ENCODE results near the gene PPHLN1. TPM values are rescaled to one million over a fixed set of nuclear protein-coding genes. Genes with fewer than 3 reads are reported as not detected.
"Not testable (repeated sequence)": the region's sequence is repeated elsewhere in the genome, so short reads cannot be mapped to it uniquely, and the experiment has no call there.

PPHLN1 gene
- total and polyA plus RNA-seq, 7 experiments from 2014 or later, result 89.1 to 182 (median 90.9) TPM

DNA sequence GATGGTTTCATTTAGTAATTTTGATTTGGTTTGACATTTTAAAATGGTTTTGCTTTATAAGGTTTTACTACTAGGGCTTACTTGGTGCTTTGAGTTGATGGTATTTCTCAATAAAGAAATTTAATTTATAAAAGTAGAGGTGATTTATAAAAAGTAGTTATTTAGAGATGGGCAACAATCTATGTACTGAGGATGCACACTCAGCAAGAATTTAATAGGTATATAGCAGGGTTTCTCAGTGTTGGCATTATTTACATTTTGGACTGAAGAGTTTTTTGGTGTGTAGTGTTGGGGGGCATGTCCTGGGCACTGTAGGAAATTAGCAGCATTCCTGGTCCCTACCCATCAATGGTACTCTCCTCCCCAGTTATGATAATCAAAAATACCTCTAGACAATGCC is 47.7 kb downstream of the PPHLN1 start:
- POLR2A ChIA-PET, result interaction anchor here (0.5 to 0.6 kb wide), 2 partner anchors 13 to 93 kb away, joined by 3 read pairs; no protein-coding TSS in a partner anchor

DNA sequence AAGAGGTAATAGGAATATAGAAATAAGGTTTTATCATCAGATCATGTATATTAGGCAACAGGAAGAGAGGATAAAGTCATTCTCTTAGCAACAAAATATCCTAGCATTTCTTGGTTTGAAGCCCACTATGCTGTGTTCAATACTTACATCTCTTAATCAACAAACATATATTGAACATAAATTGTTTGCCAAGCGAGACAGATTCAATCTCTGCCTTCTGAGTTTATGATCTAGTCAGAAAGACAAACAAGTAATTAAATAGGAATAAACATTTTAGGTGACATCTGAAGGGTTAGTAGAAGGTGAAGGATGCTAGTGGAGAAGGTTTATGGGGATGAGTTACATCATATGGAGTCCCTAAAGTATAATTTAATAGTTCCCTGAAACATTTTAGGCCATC is 54.8 kb downstream of the PPHLN1 start:
- Histone ChIP-seq H3K4me3 (ENCODE audit: low read length) (no peak overlapping the region), H3K27ac (ENCODE audit: low read depth, low read length) (no peak overlapping the region), H3K27me3 (ENCODE audit: control insufficient read depth in 2 of 2, insufficient read depth in 2 of 2, low read length in 2 of 2) (no peaks in the 10 kb centered on the region), H3K9me3 (ENCODE audit: control insufficient read depth in 2 of 3, low read length in 3 of 3) (no peaks in the 10 kb centered on the region), H3K36me3 (ENCODE audit: control insufficient read depth in 2 of 3, insufficient read depth in 3 of 3, low read length in 3 of 3) (peaks cover 0 to 19% (median 0%) of the 10 kb centered on the region in 3 experiments), H3K4me1 (ENCODE audit: control insufficient read depth in 2 of 2, insufficient read depth in 2 of 2, low read length in 2 of 2) (no peaks in the 10 kb centered on the region)
- Mint-ChIP-seq H3K9me3 (no peaks in the 10 kb centered on the region), H3K27ac (peak overlapping the region in 1 of 9 donors; percentile 5), H3K27me3 (no peaks in the 10 kb centered on the region), H3K4me1 (peaks cover 20 to 57% (median 47%) of the 10 kb centered on the region in 7 donors), H3K36me3 (peaks cover 7 to 46% (median 29%) of the 10 kb centered on the region in 5 donors), H3K4me3 (no peak overlapping the region)
- ATAC-seq (no peak), DNase-seq (no peak)
- POLR2A ChIA-PET, result no interaction called here
- CTCF ChIA-PET, result no interaction called here
- intact Hi-C loops (cut with micrococcal nuclease), result no loop called here

More for the DNA sequence above, 47.7 kb downstream of the PPHLN1 start:
- Histone ChIP-seq H3K4me3 (ENCODE audit: low read length) (no peak overlapping the region), H3K27ac (ENCODE audit: low read depth, low read length) (no peak overlapping the region), H3K9me3 (ENCODE audit: control insufficient read depth in 2 of 3, low read length in 3 of 3) (no peaks in the 10 kb centered on the region), H3K4me1 (ENCODE audit: control insufficient read depth in 2 of 2, insufficient read depth in 2 of 2, low read length in 2 of 2) (no peaks in the 10 kb centered on the region), H3K27me3 (ENCODE audit: control insufficient read depth in 2 of 2, insufficient read depth in 2 of 2, low read length in 2 of 2) (no peaks in the 10 kb centered on the region), H3K36me3 (ENCODE audit: control insufficient read depth in 2 of 3, insufficient read depth in 3 of 3, low read length in 3 of 3) (peaks cover 0 to 13% (median 0%) of the 10 kb centered on the region in 3 experiments)
- H3K27me3 Mint-ChIP-seq, result no peaks in the 10 kb centered on the region
- DNase-seq (no peak), ATAC-seq (no peak)
- CTCF ChIA-PET, result interaction anchor here (1.4 kb wide), 1 partner anchor 29 kb away, joined by 3 read pairs; no protein-coding TSS in a partner anchor
- H3K27ac Mint-ChIP-seq, result no peak overlapping the region
- H3K36me3 Mint-ChIP-seq, result peaks cover 0 to 21% (median 16%) of the 10 kb centered on the region in 5 donors
- H3K9me3 Mint-ChIP-seq, result no peaks in the 10 kb centered on the region
- intact Hi-C loops (cut with micrococcal nuclease), result loop anchor here (5.0 to 10.0 kb wide), 5 partner anchors 136 to 1749 kb away; partner anchors contain the start of genes GXYLT1 (in 1 of the 2) and YAF2 (in 1 of the 2)
- peaks cover 4 to 39% (median 16%) of the 10 kb centered on the region in 7 donors for H3K4me1 Mint-ChIP-seq
- no peak overlapping the region for H3K4me3 Mint-ChIP-seq

- Mint-ChIP-seq H3K4me3 (peak overlapping the region in 3 of 10 donors; percentile 18 to 54 (median 31)), H3K4me1 (peaks cover 18 to 54% (median 44%) of the 10 kb centered on the region in 7 donors), H3K36me3 (peaks cover 7 to 34% (median 20%) of the 10 kb centered on the region in 5 donors), H3K27me3 (no peaks in the 10 kb centered on the region), H3K9me3 (no peaks in the 10 kb centered on the region), H3K27ac (peak overlapping the region in 2 of 9 donors; percentile 12 to 56)
- H3K27ac ChIP-seq (ENCODE audit: low read depth, low read length), result no peak overlapping the region
- no peak for ATAC-seq
- ChIA-PET POLR2A (no interaction called here), CTCF (interaction anchor here (0.6 to 1.5 kb wide), 3 partner anchors 10 to 338 kb away, joined by 3 to 5 read pairs (median 4); no protein-coding TSS in a partner anchor)
- no peaks in the 10 kb centered on the region for H3K4me1 ChIP-seq (ENCODE audit: control insufficient read depth in 2 of 2, insufficient read depth in 2 of 2, low read length in 2 of 2)
- no peak for DNase-seq
- peaks cover 0 to 10% (median 0%) of the 10 kb centered on the region in 3 experiments for H3K36me3 ChIP-seq (ENCODE audit: control insufficient read depth in 2 of 3, insufficient read depth in 3 of 3, low read length in 3 of 3)
- intact Hi-C loops (cut with micrococcal nuclease), result no loop called here
- no peaks in the 10 kb centered on the region for H3K9me3 ChIP-seq (ENCODE audit: control insufficient read depth in 2 of 3, low read length in 3 of 3)
- no peaks in the 10 kb centered on the region for H3K27me3 ChIP-seq (ENCODE audit: control insufficient read depth in 2 of 2, insufficient read depth in 2 of 2, low read length in 2 of 2)
- no peak overlapping the region for H3K4me3 ChIP-seq (ENCODE audit: low read length)
Measured at GRCh38 chr12:42382013-42382696, 56.2 kb downstream of the PPHLN1 start.

GRCh38 chr12:42385326-42385841 is 59.4 kb downstream of the PPHLN1 start:
- Histone ChIP-seq H3K4me3 (ENCODE audit: low read length) (no peak overlapping the region), H3K36me3 (ENCODE audit: control insufficient read depth in 2 of 3, insufficient read depth in 3 of 3, low read length in 3 of 3) (peaks cover 0 to 26% (median 0%) of the 10 kb centered on the region in 3 experiments), H3K27me3 (ENCODE audit: control insufficient read depth in 2 of 2, insufficient read depth in 2 of 2, low read length in 2 of 2) (no peaks in the 10 kb centered on the region), H3K27ac (ENCODE audit: low read depth, low read length) (no peak overlapping the region), H3K9me3 (ENCODE audit: control insufficient read depth in 2 of 3, low read length in 3 of 3) (no peaks in the 10 kb centered on the region), H3K4me1 (ENCODE audit: control insufficient read depth in 2 of 2, insufficient read depth in 2 of 2, low read length in 2 of 2) (no peaks in the 10 kb centered on the region)
- Mint-ChIP-seq H3K9me3 (no peaks in the 10 kb centered on the region), H3K27me3 (no peaks in the 10 kb centered on the region), H3K27ac (peak overlapping the region in 1 of 9 donors; percentile 0), H3K4me3 (no peak overlapping the region), H3K36me3 (peaks cover 7 to 43% (median 35%) of the 10 kb centered on the region in 5 donors), H3K4me1 (peaks cover 16 to 46% (median 35%) of the 10 kb centered on the region in 7 donors)
- ATAC-seq (no peak), DNase-seq (no peak)
- intact Hi-C loops (cut with micrococcal nuclease), result no loop called here
- CTCF ChIA-PET, result interaction anchor here (0.5 kb wide), 1 partner anchor 47 kb away, joined by 3 read pairs; no protein-coding TSS in a partner anchor
- POLR2A ChIA-PET, result no interaction called here

DNA sequence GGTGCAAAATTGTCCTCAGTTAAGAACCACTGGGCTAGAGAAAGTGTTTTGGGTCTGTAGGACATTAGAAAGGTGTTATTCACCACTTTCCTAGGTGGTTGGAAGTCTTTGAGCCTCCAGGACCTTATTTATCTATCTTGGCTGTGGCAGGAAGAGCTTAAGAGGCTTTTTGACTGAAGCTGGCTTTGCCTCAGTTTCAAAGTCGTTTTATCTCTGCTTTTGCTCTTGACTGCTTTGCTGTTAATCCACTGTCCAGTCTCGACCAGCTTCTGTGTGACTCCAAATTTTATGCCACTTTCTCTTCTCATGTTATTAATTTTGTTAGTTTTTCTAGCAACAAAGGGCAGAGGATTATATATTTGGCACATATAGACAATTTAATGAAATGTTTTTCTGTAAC is 60.3 kb downstream of the PPHLN1 start:
- H3K9me3 Mint-ChIP-seq, result no peaks in the 10 kb centered on the region

DNA sequence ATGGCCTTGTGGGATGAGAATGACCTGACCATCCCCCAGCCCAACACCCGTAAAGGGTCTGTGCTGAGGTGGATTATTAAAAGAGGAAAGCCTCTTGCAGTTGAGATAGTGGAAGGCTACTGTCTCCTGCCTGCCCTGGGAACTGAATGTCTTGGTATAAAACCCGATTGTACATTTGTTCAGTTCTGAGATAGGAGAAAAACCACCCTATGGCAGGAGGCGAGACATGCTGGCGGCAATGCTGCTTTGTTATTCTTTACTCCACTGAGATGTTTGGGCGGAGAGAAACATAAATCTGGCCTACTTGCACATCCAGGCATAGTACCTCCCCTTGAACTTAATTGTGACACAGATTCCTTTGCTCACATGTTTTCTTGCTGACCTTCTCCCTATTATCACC is 62.1 kb downstream of the PPHLN1 start:
- POLR2A ChIA-PET; H3K27me3 ChIP-seq (ENCODE audit: control insufficient read depth in 2 of 2, insufficient read depth in 2 of 2, low read length in 2 of 2); H3K27ac Mint-ChIP-seq; H3K27me3 Mint-ChIP-seq; H3K4me3 ChIP-seq (ENCODE audit: low read length); H3K9me3 ChIP-seq (ENCODE audit: control insufficient read depth in 2 of 3, low read length in 3 of 3); ATAC-seq; H3K4me1 ChIP-seq (ENCODE audit: control insufficient read depth in 2 of 2, insufficient read depth in 2 of 2, low read length in 2 of 2); H3K27ac ChIP-seq (ENCODE audit: low read depth, low read length); DNase-seq; H3K9me3 Mint-ChIP-seq; H3K4me3 Mint-ChIP-seq; intact Hi-C loops (cut with micrococcal nuclease): not testable (repeated sequence)
- Mint-ChIP-seq H3K36me3 (peaks cover 7 to 52% (median 41%) of the 10 kb centered on the region in 5 donors), H3K4me1 (peaks cover 6 to 27% (median 17%) of the 10 kb centered on the region in 7 donors)
- CTCF ChIA-PET, result interaction anchor here (0.7 kb wide), 1 partner anchor 121 kb away, joined by 3 read pairs; no protein-coding TSS in a partner anchor
- peaks cover 0 to 26% (median 0%) of the 10 kb centered on the region in 3 experiments for H3K36me3 ChIP-seq (ENCODE audit: control insufficient read depth in 2 of 3, insufficient read depth in 3 of 3, low read length in 3 of 3)

More for the DNA sequence above, 60.3 kb downstream of the PPHLN1 start:
- H3K4me3 Mint-ChIP-seq, result no peak overlapping the region
- H3K36me3 Mint-ChIP-seq, result peaks cover 7 to 50% (median 39%) of the 10 kb centered on the region in 5 donors
- H3K27ac ChIP-seq (ENCODE audit: low read depth, low read length), result no peak overlapping the region
- H3K36me3 ChIP-seq (ENCODE audit: control insufficient read depth in 2 of 3, insufficient read depth in 3 of 3, low read length in 3 of 3), result peaks cover 0 to 26% (median 0%) of the 10 kb centered on the region in 3 experiments
- ChIA-PET CTCF (interaction anchor here (1.1 kb wide), 1 partner anchor 14 kb away, joined by 3 read pairs; no protein-coding TSS in a partner anchor), POLR2A (no interaction called here)
- ATAC-seq (no peak), DNase-seq (no peak)
- peak overlapping the region in 2 of 9 donors; percentile 3 to 41 for H3K27ac Mint-ChIP-seq
- no peaks in the 10 kb centered on the region for H3K4me1 ChIP-seq (ENCODE audit: control insufficient read depth in 2 of 2, insufficient read depth in 2 of 2, low read length in 2 of 2)
- no peaks in the 10 kb centered on the region for H3K9me3 ChIP-seq (ENCODE audit: control insufficient read depth in 2 of 3, low read length in 3 of 3)
- H3K27me3 Mint-ChIP-seq, result no peaks in the 10 kb centered on the region
- intact Hi-C loops (cut with micrococcal nuclease), result no loop called here
- no peak overlapping the region for H3K4me3 ChIP-seq (ENCODE audit: low read length)
- peaks cover 14 to 40% (median 30%) of the 10 kb centered on the region in 7 donors for H3K4me1 Mint-ChIP-seq
- no peaks in the 10 kb centered on the region for H3K27me3 ChIP-seq (ENCODE audit: control insufficient read depth in 2 of 2, insufficient read depth in 2 of 2, low read length in 2 of 2)
